K562 (cell line): Measurements from ENCODE around the gene PFN3. TPM values are rescaled to one million over a fixed set of nuclear protein-coding genes. Genes with fewer than 3 reads are reported as not detected.

Source experiments
- ARID2 ChIP-seq: fragments of 450-650 bp; IDR thresholded peaks from 2 replicates; pipeline ENCODE4 v1.6.1; 2017; ENCODE audit warnings: antibody characterized with exemption, mild to moderate bottlenecking
- BCL6 ChIP-seq: fragments of 250-450 bp; sonication (Bioruptor Pico); IDR thresholded peaks from 2 replicates; pipeline ENCODE4 v1.4.0; 2020
- BRD4 ChIP-seq: fragments of 200-600 bp; sonication (generic); IDR thresholded peaks from 2 replicates; pipeline ENCODE4 v1.6.1; 2017; ENCODE audit warnings: inconsistent platforms
- E2F3 ChIP-seq: fragments of 250-450 bp; sonication (Bioruptor Pico); IDR thresholded peaks from 2 replicates; pipeline ENCODE4 v1.4.0; 2020; ENCODE audit warnings: mild to moderate bottlenecking
- KAT2B ChIP-seq: IDR thresholded peaks from one replicate; pipeline ENCODE4 v1.6.1; 2012; ENCODE audit warnings: low read depth, mild to moderate bottlenecking, control low read depth, inconsistent platforms, low read length, moderate library complexity
- KLF16 ChIP-seq: IDR thresholded peaks from 2 replicates; pipeline ENCODE4 v1.6.1; 2016; ENCODE audit warnings: antibody characterized with exemption
- MYC ChIP-seq, 2 experiments: fragments of 250-450 bp in 1 of 2; sonication (Bioruptor Pico) in 1 of 2; IDR thresholded peaks; 2 replicates each; pipeline versions ENCODE4 v1.5.1 to v1.6.1; 2012 to 2021; ENCODE audit warnings: low read depth in 2 of 2, borderline replicate concordance in 1 of 2, improper control_type of control experiment in 1 of 2, low read length in 1 of 2, mild to moderate bottlenecking in 1 of 2, moderate library complexity in 1 of 2
- RCOR1 ChIP-seq, 2 experiments: IDR thresholded peaks; 2 replicates each; pipeline ENCODE4 v1.6.1; 2012; ENCODE audit warnings: low read depth in 2 of 2, low read length in 2 of 2, borderline replicate concordance in 1 of 2, improper control_type of control experiment in 1 of 2
- ZFX ChIP-seq: sonication (generic); formaldehyde crosslinking; IDR thresholded peaks from 2 replicates; pipeline ENCODE4 v1.8.0; 2022; ENCODE audit warnings: mild to moderate bottlenecking, missing genetic modification reagents, moderate library complexity
- ZNF707 ChIP-seq: fragments of 250-450 bp; sonication (Bioruptor Pico); conservative IDR thresholded peaks from 2 replicates; pipeline ENCODE4 v1.8.0; 2022; ENCODE audit warnings: inconsistent platforms, mild to moderate bottlenecking, moderate library complexity
- polyA plus RNA-seq, 8 experiments: library from polyadenylated mRNA; depleted of rRNA in 4 of 8; stranded (reverse) in 5 of 8; unstranded in 3 of 8; fragments of >200 nt; fragmentation: Nextera tagmentation in 2 of 8; fragmentation: Illumina TruSeq in 1 of 8; extraction: Ambion mirVana in 2 of 8; extraction: Trizol in 1 of 8; gene quantifications; 2 replicates each; pipeline versions ENCODE4 v1.2.1 to v1.2.3, GENCODE V29; 2011 to 2014; ENCODE audit warnings: inconsistent platforms in 1 of 8, missing spikeins in 1 of 8
- total RNA-seq, 7 experiments: library from RNA; depleted of rRNA in 6 of 7; stranded (reverse); fragments of >200 nt in 6 of 7; fragmentation: Illumina TruSeq in 2 of 7; extraction: Trizol in 2 of 7; gene quantifications; 2 replicates each; pipeline versions ENCODE4 v1.2.1 to v1.2.3, GENCODE V29; 2011 to 2021; ENCODE audit warnings: low replicate concordance in 1 of 7
- TF ChIP-seq, protein P1 (sequence below): IDR thresholded peaks from 3 replicates; pipeline ENCODE4 v1.6.1; 2011; ENCODE audit warnings: borderline replicate concordance, mild to moderate bottlenecking, moderate library complexity; ENCODE audit not compliant: insufficient read length; ENCODE audit errors: extremely low read depth
- TF ChIP-seq, protein P2 (sequence below): IDR thresholded peaks from 2 replicates; pipeline ENCODE4 v1.6.1; 2011; ENCODE audit not compliant: insufficient read length; ENCODE audit errors: extremely low read depth
- TF ChIP-seq, protein P3 (sequence below), 2 experiments: fragments of 450-650 bp; IDR thresholded peaks; 2 replicates each; pipeline ENCODE4 v1.6.1; 2018; ENCODE audit warnings: mild to moderate bottlenecking in 2 of 2, low read depth in 1 of 2; ENCODE audit not compliant: partially characterized antibody in 2 of 2
- TF ChIP-seq, protein P4 (sequence below): fragments of 450-650 bp; IDR thresholded peaks from one replicate; pipeline ENCODE4 v1.6.1; 2018; ENCODE audit warnings: mild to moderate bottlenecking, moderate library complexity; ENCODE audit not compliant: partially characterized antibody
- TF ChIP-seq, protein P5 (sequence below): sonication (generic); formaldehyde crosslinking; IDR thresholded peaks from 2 replicates; pipeline ENCODE4 v1.4.0; 2020; ENCODE audit warnings: mild to moderate bottlenecking, missing genetic modification reagents

Gene PFN3
- total and polyA plus RNA-seq, 9 of the 15 experiments (the other 6 are each of a cell fraction or from before 2014, with no cell fraction given): not detected

DNA sequence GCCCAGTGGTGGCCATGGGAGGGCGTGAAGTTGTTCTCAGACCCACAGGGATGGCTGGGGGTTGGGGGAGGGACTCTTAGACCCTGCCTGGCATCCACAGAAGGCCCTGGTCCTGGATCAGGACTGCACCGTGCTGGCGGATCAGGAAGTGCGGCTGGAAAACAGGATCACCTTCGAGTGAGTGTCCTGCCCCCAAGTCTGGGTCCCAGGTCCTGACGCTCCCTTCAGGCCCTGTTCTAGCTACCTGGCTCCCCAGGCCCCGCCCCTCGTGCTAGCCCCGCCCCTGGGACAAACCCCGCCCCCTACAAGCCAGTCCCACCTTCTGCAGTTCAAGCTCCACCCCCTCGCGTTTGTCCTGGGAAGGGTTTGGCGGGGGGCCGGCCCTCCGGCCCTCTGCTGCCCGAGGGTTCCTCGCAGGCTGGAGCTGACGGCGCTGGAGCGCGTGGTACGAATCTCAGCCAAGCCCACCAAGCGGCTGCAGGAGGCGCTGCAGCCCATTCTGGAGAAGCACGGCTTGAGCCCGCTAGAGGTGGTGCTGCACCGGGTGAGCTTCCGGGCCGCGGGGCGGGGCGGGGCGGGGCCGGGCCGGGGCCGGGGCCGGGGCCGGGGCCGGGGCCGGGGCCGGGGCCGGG is 29.9 kb downstream of the PFN3 start (continued):
- TF ChIP-seq, protein P1, sequence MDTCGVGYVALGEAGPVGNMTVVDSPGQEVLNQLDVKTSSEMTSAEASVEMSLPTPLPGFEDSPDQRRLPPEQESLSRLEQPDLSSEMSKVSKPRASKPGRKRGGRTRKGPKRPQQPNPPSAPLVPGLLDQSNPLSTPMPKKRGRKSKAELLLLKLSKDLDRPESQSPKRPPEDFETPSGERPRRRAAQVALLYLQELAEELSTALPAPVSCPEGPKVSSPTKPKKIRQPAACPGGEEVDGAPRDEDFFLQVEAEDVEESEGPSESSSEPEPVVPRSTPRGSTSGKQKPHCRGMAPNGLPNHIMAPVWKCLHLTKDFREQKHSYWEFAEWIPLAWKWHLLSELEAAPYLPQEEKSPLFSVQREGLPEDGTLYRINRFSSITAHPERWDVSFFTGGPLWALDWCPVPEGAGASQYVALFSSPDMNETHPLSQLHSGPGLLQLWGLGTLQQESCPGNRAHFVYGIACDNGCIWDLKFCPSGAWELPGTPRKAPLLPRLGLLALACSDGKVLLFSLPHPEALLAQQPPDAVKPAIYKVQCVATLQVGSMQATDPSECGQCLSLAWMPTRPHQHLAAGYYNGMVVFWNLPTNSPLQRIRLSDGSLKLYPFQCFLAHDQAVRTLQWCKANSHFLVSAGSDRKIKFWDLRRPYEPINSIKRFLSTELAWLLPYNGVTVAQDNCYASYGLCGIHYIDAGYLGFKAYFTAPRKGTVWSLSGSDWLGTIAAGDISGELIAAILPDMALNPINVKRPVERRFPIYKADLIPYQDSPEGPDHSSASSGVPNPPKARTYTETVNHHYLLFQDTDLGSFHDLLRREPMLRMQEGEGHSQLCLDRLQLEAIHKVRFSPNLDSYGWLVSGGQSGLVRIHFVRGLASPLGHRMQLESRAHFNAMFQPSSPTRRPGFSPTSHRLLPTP: no peak
- TF ChIP-seq, protein P2, sequence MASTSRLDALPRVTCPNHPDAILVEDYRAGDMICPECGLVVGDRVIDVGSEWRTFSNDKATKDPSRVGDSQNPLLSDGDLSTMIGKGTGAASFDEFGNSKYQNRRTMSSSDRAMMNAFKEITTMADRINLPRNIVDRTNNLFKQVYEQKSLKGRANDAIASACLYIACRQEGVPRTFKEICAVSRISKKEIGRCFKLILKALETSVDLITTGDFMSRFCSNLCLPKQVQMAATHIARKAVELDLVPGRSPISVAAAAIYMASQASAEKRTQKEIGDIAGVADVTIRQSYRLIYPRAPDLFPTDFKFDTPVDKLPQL: no peak
- TF ChIP-seq MYC (IDR thresholded peaks at IDR 0.05; ENCODE audit: low read depth, low read length): peak; percentile 98
- TF ChIP-seq MYC (CRISPR knock-in tag; IDR thresholded peaks at IDR 0.05; ENCODE audit: borderline replicate concordance, low read depth): no peak
- no peak for TF ChIP-seq BCL6 (CRISPR knock-in tag)
- TF ChIP-seq, protein P3, sequence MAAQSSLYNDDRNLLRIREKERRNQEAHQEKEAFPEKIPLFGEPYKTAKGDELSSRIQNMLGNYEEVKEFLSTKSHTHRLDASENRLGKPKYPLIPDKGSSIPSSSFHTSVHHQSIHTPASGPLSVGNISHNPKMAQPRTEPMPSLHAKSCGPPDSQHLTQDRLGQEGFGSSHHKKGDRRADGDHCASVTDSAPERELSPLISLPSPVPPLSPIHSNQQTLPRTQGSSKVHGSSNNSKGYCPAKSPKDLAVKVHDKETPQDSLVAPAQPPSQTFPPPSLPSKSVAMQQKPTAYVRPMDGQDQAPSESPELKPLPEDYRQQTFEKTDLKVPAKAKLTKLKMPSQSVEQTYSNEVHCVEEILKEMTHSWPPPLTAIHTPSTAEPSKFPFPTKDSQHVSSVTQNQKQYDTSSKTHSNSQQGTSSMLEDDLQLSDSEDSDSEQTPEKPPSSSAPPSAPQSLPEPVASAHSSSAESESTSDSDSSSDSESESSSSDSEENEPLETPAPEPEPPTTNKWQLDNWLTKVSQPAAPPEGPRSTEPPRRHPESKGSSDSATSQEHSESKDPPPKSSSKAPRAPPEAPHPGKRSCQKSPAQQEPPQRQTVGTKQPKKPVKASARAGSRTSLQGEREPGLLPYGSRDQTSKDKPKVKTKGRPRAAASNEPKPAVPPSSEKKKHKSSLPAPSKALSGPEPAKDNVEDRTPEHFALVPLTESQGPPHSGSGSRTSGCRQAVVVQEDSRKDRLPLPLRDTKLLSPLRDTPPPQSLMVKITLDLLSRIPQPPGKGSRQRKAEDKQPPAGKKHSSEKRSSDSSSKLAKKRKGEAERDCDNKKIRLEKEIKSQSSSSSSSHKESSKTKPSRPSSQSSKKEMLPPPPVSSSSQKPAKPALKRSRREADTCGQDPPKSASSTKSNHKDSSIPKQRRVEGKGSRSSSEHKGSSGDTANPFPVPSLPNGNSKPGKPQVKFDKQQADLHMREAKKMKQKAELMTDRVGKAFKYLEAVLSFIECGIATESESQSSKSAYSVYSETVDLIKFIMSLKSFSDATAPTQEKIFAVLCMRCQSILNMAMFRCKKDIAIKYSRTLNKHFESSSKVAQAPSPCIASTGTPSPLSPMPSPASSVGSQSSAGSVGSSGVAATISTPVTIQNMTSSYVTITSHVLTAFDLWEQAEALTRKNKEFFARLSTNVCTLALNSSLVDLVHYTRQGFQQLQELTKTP (IDR thresholded peaks at IDR 0.05; ENCODE audit: low read depth in 1 of 2, partially characterized antibody in 2 of 2): no peak
- peak in 1 of 2 experiments; percentile 84; a peak in 2 of 4 replicates for TF ChIP-seq RCOR1 (IDR thresholded peaks at IDR 0.05; ENCODE audit: borderline replicate concordance in 1 of 2, low read depth in 2 of 2, low read length in 2 of 2)
- TF ChIP-seq KAT2B: peak; percentile 62
- TF ChIP-seq ARID2: no peak
- TF ChIP-seq, protein P4, sequence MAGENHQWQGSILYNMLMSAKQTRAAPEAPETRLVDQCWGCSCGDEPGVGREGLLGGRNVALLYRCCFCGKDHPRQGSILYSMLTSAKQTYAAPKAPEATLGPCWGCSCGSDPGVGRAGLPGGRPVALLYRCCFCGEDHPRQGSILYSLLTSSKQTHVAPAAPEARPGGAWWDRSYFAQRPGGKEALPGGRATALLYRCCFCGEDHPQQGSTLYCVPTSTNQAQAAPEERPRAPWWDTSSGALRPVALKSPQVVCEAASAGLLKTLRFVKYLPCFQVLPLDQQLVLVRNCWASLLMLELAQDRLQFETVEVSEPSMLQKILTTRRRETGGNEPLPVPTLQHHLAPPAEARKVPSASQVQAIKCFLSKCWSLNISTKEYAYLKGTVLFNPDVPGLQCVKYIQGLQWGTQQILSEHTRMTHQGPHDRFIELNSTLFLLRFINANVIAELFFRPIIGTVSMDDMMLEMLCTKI: no peak
- no peak for TF ChIP-seq ZNF707
- peak; percentile 48; the same call in 1 of the 2 replicates for TF ChIP-seq ZFX (CRISPR knock-in tag)
- no peak for TF ChIP-seq KLF16
- TF ChIP-seq BRD4: no peak
- TF ChIP-seq, protein P5, sequence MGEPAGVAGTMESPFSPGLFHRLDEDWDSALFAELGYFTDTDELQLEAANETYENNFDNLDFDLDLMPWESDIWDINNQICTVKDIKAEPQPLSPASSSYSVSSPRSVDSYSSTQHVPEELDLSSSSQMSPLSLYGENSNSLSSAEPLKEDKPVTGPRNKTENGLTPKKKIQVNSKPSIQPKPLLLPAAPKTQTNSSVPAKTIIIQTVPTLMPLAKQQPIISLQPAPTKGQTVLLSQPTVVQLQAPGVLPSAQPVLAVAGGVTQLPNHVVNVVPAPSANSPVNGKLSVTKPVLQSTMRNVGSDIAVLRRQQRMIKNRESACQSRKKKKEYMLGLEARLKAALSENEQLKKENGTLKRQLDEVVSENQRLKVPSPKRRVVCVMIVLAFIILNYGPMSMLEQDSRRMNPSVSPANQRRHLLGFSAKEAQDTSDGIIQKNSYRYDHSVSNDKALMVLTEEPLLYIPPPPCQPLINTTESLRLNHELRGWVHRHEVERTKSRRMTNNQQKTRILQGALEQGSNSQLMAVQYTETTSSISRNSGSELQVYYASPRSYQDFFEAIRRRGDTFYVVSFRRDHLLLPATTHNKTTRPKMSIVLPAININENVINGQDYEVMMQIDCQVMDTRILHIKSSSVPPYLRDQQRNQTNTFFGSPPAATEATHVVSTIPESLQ (CRISPR knock-in tag): no peak
- TF ChIP-seq E2F3 (CRISPR knock-in tag): no peak
